ENCODE results near the gene TWIST2.

TWIST2 gene

DNA sequence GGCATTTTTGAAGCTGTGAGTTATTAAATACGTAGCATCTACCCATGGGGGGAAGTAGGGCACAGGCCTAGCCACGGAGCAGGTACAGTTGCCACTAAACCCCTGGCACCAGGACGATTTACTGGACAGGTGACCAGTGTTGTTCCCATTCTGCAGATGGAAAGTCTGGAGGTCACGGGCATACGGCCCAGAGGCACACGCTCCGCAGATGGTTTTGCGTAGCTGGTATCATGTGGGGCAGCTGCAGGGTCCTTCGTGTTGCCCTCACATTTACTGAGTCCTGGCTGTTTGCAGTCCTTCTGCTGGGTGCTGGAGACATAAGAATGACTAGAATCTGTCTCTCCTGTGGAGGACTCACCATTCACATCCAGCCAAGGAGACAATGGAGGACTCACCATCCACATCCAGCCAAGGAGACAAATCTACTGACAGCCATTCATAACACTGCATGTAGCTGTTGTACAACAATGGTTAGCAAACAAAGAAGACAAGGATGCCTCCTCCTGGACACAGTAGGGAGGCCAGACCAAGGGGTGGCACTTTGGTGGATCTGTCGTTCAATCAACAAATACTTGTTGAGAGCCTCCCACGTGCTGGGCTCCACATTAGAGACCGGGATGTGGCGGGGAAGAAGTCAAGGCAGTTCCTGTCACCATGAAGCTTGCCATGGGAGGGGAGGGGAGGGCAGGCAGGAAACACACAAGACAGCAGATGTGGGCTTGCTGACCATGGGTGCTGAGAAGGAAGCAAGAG is 24.9 kb downstream of the TWIST2 start:
- no peak for DNase-seq (ENCODE audit: low spot score)

DNA sequence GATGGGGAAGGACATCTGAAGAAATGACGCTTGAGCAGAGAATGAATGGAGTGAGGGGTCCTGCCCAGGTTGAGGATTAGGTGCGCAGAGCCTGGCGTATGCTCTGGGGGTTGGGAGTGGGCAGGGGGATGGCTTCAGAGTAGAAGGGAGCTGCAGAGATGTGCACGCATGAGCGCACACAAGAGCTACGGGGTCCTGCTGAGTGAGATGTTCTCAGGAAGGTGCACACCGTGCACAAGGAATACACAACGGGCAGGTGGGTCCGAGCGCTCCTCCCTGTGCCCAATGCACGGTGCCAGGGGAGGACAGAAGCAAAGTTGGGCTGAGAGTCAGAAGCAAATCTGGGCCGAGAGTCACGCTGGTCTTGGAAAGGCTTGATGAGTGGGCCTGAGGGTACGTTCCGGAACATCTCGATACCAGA is 25.5 kb downstream of the TWIST2 start:
- DNase-seq (ENCODE audit: low spot score): no peak

DNA sequence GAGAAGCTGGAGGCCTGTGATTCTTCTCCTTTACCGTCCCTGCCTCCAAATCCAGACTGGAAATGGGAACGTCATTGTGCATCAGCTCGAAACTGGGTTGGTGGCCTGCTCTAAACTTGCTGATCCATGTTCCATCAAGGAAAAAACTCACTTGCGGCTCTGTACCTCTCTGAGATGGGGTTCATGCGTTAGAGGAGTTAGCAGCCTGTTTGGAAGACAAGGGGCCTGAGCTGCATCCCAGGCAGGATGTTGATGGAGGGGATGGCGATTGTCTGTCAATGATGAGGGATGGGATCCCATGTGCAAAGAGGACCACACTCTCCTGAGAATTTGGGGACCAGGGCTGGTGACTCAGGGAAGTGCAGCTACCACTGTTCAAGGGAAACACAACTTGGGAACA is 26.0 kb downstream of the TWIST2 start:
- no peak for DNase-seq (ENCODE audit: low spot score)

DNA sequence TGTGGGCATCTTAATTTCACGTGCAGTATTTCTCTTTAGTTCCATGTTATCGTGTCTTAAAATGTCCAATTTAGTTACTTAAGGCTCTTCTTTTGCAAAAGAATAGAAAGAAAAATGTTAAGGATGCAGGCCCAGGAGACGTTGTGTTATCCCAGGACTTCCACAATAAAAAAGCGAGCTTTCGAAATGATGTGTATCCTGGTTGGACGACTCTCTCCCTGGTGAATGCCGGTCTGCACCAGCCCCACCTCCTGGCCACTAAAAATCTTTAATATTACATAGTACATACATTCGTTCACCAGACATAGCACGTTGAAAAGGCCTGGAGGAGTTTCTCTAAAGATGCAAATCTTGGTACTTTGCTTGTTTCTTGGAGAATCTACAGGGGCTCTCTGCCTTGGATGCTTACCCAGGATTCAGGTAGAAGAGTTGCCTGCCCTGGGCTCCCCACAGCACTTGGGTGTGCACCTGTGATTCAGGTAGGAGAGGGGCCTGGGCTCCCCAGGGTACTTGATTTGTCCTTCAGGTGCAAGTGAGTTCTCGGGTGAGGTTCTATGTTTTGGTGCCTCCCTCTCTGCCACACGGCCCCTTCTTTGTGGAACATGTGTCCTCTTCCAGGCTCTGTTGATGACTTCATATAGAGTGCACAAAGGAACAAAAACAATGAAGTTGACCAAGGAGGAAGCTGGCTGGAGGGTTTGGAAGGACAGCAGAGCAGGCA is 26.6 kb downstream of the TWIST2 start:
- no peak for DNase-seq (ENCODE audit: low spot score)

DNA sequence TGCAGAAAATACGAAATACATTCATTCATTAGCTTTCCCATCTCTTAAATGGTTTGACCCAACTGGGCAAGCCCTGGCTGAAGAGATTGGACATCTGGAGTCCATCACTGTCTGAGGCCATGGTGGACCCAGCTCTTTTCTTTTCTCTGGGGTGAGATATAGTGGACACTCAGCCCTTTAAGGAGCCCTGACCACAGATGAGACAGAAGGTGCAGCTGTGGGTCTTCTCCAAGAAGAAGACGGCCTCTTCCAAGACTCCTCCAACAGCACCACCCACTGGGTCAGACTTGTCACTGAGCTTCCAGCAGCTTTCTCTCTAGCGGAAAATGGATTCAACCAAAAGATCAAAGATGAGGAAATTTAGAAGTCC is 27.2 kb downstream of the TWIST2 start:
- DNase-seq (ENCODE audit: low spot score): no peak

DNA sequence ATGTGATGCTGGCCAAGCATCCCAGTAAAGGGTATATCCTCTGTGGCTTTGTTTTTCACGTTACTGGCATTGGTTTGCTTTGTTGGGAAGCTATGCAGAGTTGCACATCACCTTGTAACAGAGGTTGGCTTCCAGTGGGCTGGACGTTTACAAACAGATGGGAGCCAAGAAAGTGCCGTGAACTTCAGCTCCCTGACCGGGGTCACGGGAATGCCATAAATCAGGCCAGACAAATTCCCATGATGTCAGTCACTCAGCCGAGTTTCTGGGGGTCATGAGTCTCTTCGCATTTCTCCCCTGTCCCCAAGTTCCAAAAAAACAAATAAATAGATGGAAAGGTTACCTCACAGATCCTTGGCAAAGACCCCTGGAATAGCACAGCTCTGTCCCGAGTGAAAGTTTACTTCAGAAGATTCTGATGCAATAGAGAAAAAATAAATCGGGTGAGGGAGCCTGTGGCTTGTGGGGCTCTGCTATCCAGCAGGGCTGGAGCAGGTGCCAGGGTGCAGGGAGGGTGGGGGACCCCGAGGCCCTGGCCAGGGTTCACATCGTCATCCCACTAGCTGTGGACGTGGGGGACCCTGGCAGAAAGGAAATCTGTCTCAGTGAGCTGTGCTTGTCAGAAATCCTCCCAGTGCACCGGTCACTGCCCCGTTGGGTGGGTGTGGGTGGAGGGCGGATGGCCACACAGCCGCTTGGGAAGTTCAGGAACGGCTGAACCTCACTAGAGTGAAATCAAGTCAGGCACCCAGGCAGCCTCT is 27.8 kb downstream of the TWIST2 start:
- no peak for DNase-seq (ENCODE audit: low spot score)

DNA sequence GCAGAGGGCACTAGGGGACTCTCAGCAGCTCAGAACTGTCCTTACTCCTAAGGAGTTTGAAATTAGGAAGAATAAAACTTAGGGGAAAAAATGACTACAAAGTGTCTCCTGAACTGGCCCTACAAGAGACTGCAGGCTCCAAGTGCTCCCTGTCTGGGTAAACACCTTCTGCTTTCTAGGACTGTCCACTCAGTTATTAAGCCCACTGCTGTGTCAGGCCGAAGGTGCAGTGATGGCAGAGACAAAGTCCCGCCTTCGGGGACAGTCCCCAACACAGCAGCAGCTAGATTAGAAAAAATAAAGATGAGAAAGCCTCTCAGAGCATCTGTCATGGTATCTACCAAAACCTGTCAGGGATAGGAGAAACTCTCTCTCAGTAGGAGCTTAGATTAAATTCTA is 28.3 kb downstream of the TWIST2 start:
- no peak for DNase-seq (ENCODE audit: low spot score)

DNA sequence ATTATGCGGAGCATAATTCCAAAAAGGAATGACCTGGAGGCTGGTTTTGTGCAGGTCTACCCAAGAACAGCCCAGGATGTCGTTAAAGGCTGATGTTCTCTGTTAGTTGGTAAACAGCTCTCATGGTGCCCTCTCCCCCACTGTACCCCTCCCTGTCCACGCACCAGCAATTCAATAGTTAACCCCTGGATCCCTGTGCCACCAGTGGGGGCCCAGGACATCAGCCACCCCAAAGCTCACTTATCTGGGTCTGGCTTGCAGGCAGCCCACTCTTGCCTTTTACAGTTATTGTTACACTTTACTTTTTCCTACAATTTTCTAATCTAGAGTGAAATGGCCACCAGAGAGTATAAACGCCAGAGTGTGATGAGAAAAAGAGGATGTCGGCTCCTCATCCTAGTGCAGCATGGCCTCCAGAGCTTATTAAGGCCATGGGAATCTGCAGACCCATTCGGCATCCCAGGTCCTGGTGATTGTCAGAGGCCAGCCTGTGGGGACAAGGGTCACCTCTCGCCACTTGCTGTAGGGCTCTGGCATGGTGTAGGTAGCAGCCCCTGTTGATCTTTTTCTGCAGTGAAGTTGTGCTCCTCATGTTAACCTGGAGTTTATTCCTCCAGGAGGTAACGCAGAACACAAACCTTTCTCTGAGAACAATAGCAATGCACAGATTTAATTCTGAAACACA is 30.3 kb downstream of the TWIST2 start:
- DNase-seq (ENCODE audit: low spot score): no peak

DNA sequence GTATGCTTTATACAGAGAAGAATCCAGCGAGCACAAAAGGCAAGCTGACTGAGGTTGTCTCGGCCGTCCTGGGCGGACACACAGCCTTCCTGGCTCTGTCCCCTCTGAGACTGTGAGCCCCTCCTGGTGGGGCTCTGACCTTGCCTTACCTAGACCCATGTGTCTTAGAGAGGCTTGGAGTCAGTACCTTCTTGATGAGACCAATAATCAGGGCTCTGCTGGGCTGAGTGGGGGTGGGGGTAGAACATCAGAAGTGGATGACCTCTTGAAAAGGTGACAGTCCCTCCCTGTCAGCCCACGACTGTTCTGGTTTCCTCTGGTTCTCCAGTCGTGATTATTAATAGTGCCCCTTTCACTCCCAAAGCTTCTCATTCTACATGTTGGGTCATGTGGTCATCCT is 31.2 kb downstream of the TWIST2 start:
- no peak for DNase-seq (ENCODE audit: low spot score)

DNA sequence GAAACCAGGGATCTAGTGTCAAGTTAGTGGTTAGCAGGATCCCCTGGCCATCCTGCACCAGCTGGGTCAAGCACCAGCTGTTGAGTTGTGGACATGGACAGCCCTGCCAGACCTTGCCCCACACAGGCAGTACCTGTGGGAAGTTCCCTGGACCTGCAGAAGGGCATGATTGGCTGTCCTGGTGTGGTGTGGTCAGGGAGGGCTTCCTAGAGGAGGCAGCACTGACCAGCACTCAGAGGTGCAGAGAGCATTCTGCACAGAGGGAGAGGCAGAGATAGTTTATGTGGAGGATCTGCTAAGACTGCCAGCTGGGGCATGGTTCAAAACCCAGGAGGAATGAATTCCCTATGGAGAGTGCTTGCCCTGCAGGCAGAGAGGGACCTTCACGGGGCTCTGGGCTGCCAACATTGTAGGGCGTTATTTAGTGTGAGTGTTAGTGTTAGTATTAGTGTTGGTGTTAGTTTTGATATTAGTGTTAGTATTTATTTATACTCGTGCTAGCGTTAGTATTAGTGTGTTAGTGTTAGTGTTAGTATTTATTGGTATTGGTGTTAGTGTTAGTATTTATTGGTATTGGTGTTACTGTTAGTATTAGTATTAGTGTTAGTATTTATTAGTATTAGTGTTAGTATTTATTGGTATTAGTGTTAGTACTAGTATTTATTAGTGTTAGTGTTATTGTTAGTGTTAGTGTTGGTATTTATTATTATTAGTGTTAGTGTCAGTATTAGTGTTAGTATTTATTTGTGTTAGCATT is 31.9 kb downstream of the TWIST2 start:
- DNase-seq (ENCODE audit: low spot score): no peak

DNA sequence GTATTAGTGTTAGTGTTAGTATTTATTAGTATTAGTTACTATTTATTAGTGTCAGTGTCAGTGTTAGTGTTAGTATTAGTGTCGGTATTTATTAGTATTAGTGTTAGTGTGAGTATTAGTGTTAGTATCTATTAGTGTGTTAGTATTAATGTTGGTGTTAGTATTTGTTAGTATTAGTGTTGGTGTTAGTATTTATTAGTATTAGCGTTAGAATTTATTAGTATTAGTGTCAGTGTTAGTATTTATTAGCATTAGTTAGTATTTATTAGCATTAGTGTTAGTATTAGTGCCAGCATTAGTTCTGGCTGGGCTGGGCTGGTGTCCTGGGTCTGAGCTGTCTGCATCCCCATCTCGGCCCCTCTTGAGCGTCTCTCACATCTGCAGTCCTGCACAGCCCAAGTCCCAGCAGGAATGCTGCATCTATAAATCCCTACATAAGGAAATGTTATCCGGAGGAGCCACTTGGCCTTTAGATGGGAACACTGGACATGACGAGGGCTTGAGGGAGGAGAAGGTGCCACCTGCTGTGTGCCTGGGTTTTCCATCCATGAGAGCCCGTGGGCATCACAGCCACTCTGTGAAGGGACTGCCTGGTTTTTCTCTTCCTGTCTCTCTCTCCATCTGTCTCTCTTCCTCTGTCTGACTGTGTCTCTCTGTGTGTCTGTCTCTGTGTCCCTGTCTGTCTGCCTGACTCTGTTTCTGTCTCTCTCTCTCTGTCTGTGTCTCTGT is 33.6 kb downstream of the TWIST2 start:
- DNase-seq (ENCODE audit: low spot score): no peak

DNA sequence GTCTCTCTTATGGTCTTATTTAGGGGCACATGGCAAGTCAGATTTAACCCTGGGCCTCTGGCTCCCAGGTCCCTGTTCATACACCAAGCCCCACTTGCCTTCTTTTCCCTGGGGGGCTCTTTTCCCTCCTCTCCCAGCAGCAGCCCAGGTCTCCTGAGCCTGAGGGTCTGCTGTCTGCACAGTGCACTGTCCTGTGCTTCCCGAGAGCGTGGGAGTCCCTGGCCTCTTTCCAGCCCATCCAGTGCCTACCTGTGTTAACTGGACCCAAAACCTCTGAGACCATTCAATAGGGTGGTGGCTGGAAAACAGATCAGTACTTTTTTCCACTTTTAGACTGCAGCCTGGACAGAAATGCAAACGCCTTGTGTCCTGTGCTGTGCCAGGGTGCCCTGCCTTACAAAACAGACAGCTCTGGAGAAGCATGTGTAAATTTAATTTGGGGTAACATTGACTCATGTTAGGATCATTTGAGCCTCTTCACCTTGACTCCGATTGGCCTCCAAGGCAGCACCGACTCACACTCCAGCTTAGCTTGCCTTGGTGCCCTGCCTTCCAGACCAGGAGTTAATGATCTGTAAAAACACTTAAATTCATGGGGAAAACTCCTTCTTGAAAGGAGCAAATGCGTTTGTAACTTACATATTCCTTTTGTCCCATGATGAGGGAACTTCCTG is 34.3 kb downstream of the TWIST2 start:
- DNase-seq (ENCODE audit: low spot score): no peak

DNA sequence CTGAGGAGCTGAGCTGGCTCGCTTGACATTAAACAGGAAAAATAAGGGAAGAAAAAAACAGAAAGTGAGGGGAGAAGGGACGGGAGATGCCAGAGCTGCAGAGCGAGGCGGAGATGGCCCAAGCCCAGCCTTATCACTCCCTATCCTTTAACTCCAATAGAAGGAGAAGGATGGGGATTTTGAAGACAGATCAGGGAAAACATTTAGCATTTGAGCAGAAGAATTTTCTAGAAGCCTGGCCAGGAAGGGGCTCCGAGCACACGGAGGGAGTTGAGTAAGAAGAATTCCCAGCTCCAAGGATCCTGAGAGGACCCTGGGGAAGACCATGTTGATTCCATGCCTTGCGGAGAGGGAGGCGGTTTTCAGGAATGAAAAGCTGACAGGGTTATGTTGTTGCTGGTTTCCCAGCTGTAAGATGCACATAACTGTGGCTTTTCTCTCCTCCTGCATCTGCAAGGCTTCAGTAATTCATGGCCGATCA is 35.6 kb downstream of the TWIST2 start:
- no peak for DNase-seq (ENCODE audit: low spot score)

DNA sequence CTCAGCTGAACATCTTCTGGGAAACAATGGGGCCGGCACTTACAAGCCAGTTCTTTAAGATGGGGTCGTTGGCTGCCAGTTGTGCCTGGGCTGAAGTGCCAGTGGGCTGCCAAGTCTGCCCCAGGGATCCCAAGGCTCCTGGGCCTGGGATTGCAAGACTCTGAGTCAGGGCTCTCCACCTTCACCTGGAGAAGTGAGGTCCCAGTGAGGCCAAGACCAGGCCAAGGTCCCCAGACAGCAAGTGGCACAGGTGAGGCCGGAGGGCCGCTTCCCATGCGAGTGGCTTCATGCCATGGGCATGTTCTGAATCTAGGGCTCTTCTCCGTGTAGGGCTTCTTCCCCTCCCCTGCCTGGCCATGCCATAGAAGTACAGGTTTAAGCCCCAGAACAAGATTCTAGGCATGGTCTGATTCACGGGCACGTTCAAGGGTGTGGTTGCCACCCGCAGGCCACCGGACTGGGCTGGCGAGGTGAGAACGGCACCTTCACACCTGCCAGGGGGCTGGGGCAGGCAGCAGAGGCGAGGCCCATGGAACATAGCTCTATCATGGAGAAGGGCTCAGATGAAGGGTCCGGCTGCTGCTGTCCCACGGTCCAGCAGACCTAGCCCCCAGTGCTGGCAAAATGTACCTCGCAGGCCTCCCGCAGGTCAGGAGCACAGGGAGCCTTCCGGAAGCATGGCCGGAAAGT is 36.4 kb downstream of the TWIST2 start:
- no peak for DNase-seq (ENCODE audit: low spot score)

DNA sequence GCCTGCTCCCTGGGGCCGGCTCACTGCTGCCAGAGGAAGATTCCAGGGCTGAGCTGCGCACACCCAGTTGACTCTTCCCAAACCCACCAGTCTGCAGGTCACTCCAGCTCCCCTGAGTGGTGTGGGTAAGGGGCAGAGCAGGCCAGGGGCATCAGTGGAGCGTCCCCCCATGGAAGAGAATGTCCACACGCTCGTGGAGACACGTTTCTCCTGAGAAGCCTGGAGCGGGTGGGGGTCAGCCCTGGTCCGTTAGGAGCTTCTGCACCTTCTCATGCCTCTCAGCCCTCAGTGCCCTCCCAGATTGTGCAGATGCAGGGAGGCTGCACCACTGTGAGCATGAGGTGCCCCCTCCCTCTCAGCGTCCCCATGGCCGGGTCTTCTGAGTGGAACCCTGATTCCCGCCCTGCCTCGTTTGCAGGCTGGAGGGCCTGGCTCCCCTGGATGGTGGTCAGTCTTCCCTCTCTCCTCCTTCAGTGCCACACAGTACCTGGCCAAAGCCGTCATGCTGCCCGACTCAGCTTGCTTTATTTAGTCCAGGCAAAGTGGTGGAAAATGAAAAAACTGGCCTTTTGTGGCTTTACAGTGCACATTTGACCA is 37.0 kb downstream of the TWIST2 start:
- no peak for DNase-seq (ENCODE audit: low spot score)

DNA sequence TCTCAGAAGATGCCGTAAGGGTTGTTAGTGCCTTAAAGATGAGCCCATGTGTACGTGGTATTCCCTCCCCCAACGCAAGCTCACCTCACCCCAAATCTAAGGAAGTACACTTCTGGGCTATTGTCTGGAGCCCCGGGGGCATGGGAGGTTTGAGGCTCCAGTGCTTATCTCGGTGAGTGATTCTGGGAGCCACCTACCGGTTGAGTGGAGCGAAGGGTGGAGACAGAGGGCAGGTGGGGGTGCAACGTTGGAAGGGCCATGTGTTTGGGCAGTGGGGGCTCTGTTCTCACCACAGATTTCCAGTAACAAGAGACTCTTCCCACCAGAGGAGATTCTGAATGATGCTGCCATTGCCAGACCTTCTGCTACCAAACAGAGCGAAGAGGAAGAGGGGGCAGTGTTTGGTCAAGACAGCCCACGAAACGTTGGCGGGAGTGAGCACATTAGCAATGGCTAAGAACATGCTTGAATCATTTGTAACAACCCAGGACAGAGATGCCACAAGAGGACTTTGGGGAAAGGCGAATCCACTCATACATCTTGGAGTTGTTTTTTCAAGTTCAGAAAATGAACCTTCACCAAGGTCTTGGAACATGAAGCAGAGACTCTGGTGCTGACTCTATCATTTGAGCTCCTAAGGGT is 38.7 kb downstream of the TWIST2 start:
- DNase-seq (ENCODE audit: low spot score): no peak

DNA sequence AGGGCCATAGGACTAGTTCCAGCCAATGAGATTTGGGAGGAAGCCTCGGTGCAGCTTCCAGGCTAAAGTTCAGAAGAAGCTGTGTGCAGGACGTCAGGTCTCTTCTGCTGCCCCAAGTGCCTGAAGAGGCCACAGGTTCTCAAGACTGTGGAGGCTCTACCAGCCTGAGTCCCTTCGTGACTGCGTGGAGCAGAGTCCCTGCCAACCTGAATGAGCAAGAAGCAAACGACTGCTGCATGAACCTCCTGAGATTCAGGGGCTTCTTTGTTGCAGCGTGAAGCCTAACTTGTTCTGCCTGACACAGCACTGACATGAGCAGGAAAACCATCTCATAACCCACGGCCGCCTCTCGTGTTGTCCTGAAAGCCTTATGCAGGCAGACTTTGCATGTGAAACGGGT is 39.7 kb downstream of the TWIST2 start:
- DNase-seq (ENCODE audit: low spot score): no peak

DNA sequence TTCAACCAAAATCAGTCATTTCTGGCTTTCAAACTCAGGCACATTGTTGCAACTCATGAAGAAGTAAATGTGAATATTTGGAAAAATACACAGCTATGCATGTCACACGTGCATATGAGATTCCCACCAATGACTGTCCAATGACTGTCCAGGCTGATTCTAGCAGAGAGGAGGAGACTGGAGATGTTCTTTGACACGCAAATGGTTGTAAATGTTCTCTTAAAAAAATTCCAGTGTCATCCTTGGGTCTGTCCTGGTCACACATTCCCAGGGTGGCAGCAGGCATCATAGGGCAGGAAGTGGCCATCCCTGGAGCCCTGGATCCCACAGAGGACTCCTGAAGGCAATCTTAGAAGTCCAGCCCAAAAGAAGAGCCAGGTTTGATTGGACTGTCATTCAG is 40.9 kb downstream of the TWIST2 start:
- DNase-seq (ENCODE audit: low spot score): no peak

DNA sequence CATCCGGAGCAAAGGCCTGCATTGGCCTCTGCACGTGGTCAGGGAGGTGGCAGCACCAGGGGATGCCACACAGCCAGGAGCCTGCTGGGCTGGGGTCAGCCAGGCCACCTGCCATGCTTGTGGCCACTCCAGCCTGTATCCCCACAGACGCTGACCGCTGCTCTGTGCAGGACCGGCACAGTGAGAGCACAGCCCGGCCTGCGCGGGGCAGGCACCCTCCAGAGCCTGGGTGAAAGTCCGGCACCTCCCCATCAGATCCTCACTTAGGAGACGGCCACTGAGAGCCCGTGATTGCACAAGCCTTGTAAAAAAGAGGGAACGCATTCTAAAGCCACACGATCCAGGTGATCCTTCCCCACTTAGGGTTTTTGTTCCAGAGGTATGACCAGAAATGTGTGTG is 42.2 kb downstream of the TWIST2 start:
- no peak for DNase-seq (ENCODE audit: low spot score)
